Measurements from ENCODE around the gene CDH26.
"Not testable (repeated sequence)": the region's sequence is repeated elsewhere in the genome, so short reads cannot be mapped to it uniquely, and the experiment has no call there.

The CDH26 gene

DNA sequence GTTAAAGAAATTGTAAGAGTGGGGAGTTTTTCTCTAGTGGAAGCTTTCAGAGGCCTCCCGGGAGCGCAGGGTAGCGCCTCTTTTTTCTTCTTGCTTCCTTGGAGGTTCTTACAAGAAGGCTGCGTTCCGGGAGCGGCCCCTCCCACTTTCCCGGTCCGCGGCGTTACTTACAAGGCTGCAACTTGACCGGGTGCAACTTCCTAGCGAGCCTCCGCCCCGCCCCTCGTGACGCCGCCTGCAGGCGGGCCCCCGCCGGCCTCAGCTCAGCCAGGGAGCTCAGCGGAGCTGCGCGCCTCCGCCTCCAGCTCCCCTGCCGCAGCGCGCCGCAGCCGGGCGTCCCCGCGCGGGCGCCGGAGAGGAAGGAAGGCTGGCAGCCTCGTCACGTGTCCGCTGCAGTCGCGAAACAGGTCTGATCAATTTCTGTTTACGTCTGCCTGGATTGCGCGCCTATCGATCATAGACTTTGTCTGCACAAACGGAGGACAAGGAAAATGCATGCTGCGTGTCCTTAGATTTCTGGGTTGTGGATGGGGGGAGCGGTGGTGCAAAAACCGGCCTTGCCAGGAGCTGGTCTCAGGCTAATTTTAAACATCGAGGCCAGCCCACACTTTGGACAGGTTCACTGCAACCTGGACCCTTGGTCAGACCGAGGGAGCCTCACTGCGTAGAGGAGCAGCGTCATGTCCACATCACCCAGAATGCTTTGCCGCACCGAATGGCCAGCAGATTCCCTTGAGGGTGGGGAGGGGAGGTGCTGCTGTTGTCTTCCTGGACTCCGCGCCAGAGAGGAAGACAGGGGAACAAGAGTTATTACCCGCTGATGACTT lies 17.9 kb upstream of the CDH26 start, which contains the start of the genes FAM217B and PPP1R3D:
TSS of gene FAM217B (plus strand) at position 261 of the 827 bp plus-strand sequence. CDS start 3,555 bp downstream, outside the sequence.
TSS of gene PPP1R3D (minus strand) at position 177 of the 827 bp plus-strand sequence. CDS start 374 bp downstream, outside the sequence.
- in situ Hi-C loops (cut with MboI; ENCODE audit: low sequenced_read_pairs): no loop called here

GRCh38 chr20:59940956-59941294 lies 17.3 kb upstream of the CDH26 start:
- in situ Hi-C loops (cut with MboI; ENCODE audit: low sequenced_read_pairs): no loop called here

GRCh38 chr20:59942245-59942644 lies 16.0 kb upstream of the CDH26 start:
- in situ Hi-C loops (cut with MboI; ENCODE audit: low sequenced_read_pairs): no loop called here

DNA sequence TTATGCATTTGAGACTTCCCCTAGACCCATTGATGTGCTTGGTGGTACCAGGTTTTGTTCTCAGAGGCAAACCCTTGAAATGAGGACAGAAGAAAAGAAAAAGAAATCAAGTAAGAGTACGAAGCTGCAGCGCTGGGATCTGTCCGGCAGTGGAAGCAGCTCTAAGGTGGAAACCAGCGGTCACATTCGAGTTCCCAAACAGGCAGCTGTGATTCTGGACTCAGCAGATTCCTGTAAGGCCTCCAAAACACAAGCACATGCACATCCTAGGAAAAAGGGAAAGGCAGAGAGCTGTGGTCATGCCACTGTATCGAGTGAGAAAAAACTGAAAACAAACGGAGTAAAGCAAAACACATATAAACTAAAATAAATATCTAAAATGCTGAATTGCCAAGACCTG lies 13.5 kb upstream of the CDH26 start:
- in situ Hi-C loops (cut with MboI; ENCODE audit: low sequenced_read_pairs): no loop called here

- in situ Hi-C loops (cut with MboI; ENCODE audit: low sequenced_read_pairs): no loop called here
Observed at GRCh38 chr20:59945175-59945574, 13.0 kb upstream of the CDH26 start.

DNA sequence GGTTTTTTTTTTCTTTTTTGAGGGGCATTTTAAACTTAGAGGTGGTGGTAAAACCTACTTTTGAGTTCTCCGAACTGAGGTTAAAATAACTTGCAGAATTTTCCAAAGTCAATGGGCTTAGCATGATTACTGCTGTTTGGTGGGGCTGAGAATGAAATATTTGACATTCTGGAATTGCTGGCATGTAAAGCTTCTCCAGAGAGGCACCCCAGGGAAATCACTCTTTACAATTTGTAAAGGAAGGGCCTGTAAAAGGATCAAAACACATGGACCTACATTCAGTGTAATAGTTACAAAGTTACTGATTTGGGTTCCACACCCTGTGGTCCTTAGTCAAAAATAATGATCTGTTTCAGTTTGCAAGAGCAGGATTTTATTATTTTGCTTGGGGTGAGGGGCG lies 12.5 kb upstream of the CDH26 start:
- in situ Hi-C loops (cut with MboI; ENCODE audit: low sequenced_read_pairs): no loop called here

DNA sequence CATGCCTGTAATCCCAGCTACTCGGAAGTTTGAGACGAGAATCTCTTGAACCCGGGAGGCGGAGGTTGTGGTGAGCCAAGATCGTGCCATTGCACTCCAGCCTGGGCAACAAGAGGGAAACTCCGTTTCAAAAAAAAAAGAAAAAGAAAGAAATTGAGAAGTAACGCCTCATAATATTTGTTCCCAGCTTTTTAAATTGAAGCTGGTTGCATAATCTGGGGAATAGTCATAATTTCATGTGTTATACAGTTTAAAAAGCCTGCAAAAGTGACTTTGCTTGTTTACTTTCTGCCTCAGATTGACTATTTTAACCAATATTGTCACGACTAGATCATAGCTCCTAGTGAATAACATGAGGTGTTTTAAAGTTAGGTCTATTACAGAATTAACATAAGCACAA lies 10.8 kb upstream of the CDH26 start:
- in situ Hi-C loops (cut with MboI; ENCODE audit: low sequenced_read_pairs): no loop called here

GRCh38 chr20:59948212-59948611 lies 10.0 kb upstream of the CDH26 start:
- in situ Hi-C loops (cut with MboI; ENCODE audit: low sequenced_read_pairs): no loop called here

GRCh38 chr20:59948828-59949720 lies 9.1 kb upstream of the CDH26 start:
- in situ Hi-C loops (cut with MboI; ENCODE audit: low sequenced_read_pairs): no loop called here

DNA sequence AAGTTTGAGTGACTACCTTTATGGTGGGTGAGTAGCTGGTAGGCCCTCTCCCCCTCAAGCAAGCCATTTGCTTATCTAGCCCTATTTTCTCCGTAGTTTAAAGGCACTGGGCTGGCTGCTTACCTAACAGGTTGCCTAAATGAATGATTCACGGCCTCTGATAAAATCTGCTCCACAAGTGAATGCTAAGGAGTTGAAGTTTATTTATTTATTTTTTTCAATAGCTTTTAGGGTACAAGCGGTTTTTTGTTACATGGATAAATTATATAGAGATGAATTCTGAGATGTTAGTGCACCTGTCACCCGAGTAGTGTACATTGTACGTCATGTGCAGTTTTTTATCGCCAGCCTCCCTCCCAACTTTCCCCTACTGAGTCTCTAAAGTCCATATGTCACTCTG lies 8.3 kb upstream of the CDH26 start:
- in situ Hi-C loops (cut with MboI; ENCODE audit: low sequenced_read_pairs): no loop called here

DNA sequence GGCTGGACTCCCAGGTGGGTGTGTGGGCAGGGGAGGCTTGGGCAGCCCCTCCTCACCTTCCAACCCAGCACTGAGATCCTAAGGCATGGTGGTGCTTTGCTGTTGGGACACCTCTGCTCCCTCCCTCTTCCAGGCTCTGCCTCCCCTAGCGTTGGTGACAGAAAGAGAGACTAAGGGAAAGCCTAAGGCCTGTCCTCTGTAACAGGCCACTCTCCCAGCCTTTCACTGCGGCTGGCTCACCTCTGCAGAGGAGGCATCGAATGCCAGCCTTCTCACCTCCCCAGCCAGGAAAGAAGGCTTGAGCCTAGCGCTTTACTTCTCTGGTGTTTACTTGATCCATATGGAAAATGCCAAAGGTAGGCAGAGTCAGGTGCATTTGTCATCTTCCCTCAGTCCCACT lies 3.5 kb upstream of the CDH26 start:
- in situ Hi-C loops (cut with MboI; ENCODE audit: low sequenced_read_pairs): no loop called here

GRCh38 chr20:59955131-59955796 lies 3.0 kb upstream of the CDH26 start:
- in situ Hi-C loops (cut with MboI; ENCODE audit: low sequenced_read_pairs): no loop called here

GRCh38 chr20:59957568-59957967 lies 655 bp upstream of the CDH26 start:
- in situ Hi-C loops (cut with MboI; ENCODE audit: low sequenced_read_pairs): not testable (repeated sequence)

DNA sequence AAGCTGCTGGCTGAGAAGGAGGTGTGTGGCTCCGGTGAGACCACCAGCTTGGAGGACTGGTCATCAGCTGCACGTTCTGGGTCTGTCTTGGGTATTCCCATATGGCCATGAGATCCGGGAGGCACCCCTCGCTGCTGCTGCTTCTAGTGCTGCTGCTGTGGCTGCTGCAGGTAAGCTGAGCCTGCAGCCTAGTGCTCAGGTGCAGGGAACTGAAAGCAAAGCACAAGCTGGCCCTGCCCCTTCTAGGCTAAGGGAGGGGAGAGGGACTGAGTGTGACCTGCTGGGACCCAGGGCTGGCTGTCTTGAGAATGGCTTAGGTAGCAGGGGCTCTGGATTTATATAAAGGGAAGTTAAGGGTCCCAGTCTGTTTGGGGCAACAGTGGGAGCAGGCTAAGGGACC lies 403 bp downstream of the CDH26 start:
- in situ Hi-C loops (cut with MboI; ENCODE audit: low sequenced_read_pairs): no loop called here

DNA sequence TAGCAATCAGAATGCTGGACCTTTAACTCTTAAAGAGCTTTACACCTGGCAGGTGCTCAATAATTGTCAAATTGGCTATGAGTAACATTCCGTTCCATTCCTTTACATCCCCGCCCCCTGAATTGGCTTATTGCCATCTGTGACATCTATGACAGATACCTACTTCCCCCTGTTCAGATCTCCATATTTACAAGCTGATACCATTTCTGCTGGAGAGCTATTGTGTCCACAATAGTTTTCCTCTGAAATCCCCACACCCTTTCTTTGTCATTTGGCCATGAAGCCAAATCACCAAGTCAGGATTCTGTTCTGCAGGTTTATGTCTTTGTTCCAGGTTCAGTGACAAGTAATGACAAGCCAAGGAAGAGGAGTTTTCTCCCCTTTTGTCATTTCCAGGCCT lies 3.2 kb downstream of the CDH26 start:
- in situ Hi-C loops (cut with MboI; ENCODE audit: low sequenced_read_pairs): no loop called here

- in situ Hi-C loops (cut with MboI; ENCODE audit: low sequenced_read_pairs): no loop called here
Observed at GRCh38 chr20:59962155-59962554, 3.9 kb downstream of the CDH26 start.

DNA sequence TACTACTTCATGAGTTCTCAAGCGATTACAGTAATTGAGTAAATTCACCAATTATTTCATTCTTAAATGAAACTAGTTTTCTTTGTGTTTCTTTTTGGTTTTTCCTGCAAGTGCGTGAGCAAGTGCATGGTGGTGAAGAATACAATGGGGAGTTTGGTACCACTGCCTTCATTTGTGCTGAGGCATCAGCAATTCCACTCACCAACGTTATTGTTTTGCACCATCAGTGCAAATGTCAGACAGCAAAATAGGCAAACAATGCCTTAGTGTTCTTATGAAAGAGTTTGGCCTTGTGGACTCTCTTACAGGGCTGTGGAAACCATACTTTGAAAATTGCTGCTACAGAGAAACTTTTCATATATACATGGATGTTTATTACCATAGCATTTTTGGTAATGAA lies 8.2 kb downstream of the CDH26 start:
- in situ Hi-C loops (cut with MboI; ENCODE audit: low sequenced_read_pairs): no loop called here

DNA sequence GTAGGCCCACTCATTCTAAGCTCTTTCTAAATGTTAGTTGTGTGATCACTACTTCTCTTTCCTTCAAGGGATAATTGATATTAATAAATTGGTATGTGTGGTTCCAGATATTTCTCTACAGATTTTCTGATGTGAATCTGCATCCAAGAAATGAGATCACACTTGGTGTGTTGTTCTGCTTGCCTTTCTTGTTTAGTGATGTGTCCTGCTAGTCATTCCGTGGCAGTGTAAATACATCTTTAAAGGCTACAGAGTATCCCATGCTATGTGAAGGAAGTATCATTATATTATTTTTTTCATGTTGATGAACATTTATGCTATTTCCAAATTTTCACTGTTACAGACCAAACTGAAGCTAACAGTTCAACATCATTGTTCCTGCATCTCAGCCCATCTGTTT lies 13.2 kb downstream of the CDH26 start:
- in situ Hi-C loops (cut with MboI; ENCODE audit: low sequenced_read_pairs): no loop called here

DNA sequence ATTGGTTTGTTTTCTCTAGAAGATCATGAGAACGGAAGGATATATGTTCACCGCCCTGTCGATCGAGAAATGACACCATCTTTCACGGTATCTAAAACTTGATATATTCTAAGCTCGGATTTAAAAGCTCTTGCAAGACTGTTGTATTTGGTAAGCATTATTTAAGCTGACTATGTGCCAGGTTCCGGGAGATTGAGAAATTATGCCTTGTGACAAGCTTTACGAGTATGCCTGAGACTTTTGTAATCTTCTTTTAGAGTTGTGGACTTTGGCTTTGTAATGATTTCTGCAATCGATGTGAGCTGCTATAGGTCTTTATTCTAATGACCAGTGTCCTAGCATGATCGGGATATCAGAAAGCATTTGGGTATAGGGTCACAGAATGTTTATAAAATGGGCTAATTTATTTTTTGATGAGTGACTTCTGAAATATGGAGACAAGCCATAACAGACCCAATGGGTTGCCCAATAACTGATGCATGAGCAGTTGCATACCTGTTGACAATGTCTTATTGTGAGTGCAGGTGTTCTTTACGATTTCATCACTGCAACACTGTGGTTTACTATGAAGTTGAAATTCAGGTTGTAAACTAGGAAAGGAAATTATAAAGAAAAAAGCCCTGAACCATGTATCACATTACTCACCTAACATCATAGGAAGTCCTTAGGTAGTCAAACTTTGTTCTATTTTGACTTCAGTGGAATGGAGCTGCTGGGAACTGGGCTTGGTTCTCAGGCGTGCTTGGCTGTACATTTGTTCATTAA lies 14.0 kb downstream of the CDH26 start:
- in situ Hi-C loops (cut with MboI; ENCODE audit: low sequenced_read_pairs): no loop called here

DNA sequence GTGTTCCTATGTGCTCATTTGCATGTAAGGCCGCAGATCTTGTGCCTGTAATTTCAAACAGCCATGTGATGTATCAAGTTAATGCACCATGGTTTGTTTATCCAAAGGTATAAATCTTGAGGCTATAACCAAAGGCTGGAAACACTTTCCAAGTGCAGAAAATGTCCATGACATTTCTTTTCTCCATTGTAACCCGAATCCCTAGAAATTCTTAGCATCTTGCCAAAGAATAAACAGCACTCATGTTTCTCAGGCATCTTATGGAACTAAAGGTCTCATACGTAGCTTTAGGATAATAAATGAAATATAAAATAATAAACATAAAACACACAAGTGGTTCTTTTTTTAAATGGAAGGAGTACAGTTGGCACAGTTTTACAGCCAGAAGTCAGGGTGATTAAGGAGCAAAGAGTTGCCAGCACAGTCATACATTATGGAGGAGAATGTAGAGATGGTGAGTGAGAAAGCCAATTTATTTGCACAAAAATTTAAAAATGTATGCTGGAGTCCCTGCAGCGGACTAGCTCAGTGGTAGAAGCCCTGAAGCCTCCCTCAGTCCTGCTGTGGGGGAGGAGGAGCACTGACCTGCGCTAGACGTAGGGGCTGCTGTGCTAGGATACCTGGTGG lies 18.0 kb downstream of the CDH26 start:
- in situ Hi-C loops (cut with MboI; ENCODE audit: low sequenced_read_pairs): no loop called here
